ENCODE measurements around the gene NSMCE1.
"Not testable (repeated sequence)": the region's sequence is repeated elsewhere in the genome, so short reads cannot be mapped to it uniquely, and the experiment has no call there.

NSMCE1 gene

GRCh38 chr16:27302126-27302525 is 33.6 kb upstream of the NSMCE1 start:
- no peak for DNase-seq

- no peak for DNase-seq
Observed at GRCh38 chr16:27301236-27301861, 32.8 kb upstream of the NSMCE1 start.

- no peak for DNase-seq
Observed at GRCh38 chr16:27298132-27298531, 29.6 kb upstream of the NSMCE1 start.

- no peak for DNase-seq
Observed at GRCh38 chr16:27293343-27293742, 24.8 kb upstream of the NSMCE1 start.

GRCh38 chr16:27291722-27292240 is 23.2 kb upstream of the NSMCE1 start:
- DNase-seq: no peak

- no peak for DNase-seq
Observed at GRCh38 chr16:27291106-27291505, 22.5 kb upstream of the NSMCE1 start.

- DNase-seq: no peak
Observed at GRCh38 chr16:27290562-27290961, 22.0 kb upstream of the NSMCE1 start.

GRCh38 chr16:27289669-27290068 is 21.1 kb upstream of the NSMCE1 start:
- no peak for DNase-seq

- DNase-seq: not testable (repeated sequence)
Observed at GRCh38 chr16:27288313-27288712, 19.7 kb upstream of the NSMCE1 start.

GRCh38 chr16:27287887-27288286 is 19.3 kb upstream of the NSMCE1 start:
- DNase-seq: no peak

- DNase-seq: no peak
Observed at GRCh38 chr16:27287051-27287811, 18.7 kb upstream of the NSMCE1 start.

GRCh38 chr16:27286451-27286850 is 17.9 kb upstream of the NSMCE1 start:
- no peak for DNase-seq

- DNase-seq: no peak
Observed at GRCh38 chr16:27285676-27286196, 17.2 kb upstream of the NSMCE1 start.

GRCh38 chr16:27284865-27285675 is 16.5 kb upstream of the NSMCE1 start:
- no peak for DNase-seq

GRCh38 chr16:27281243-27281642 is 12.7 kb upstream of the NSMCE1 start:
- DNase-seq: no peak

- DNase-seq: no peak
Observed at GRCh38 chr16:27275394-27275793, 6.8 kb upstream of the NSMCE1 start.

- DNase-seq: not testable (repeated sequence)
Observed at GRCh38 chr16:27274424-27274874, 5.9 kb upstream of the NSMCE1 start.

GRCh38 chr16:27273670-27274423 is 5.3 kb upstream of the NSMCE1 start:
- DNase-seq: no peak

GRCh38 chr16:27273330-27273669 is 4.7 kb upstream of the NSMCE1 start:
- no peak for DNase-seq

- DNase-seq: not testable (repeated sequence)
Observed at GRCh38 chr16:27272697-27273096, 4.1 kb upstream of the NSMCE1 start.

- no peak for DNase-seq
Observed at GRCh38 chr16:27272076-27272475, 3.5 kb upstream of the NSMCE1 start.

- DNase-seq: no peak
Observed at GRCh38 chr16:27270349-27270748, 1.8 kb upstream of the NSMCE1 start.
